HCT116 (cell line): ENCODE data around the gene HOPX. TPM values are rescaled to one million over a fixed set of nuclear protein-coding genes. Genes with fewer than 3 reads are reported as not detected.

Experiments used
- ATAC-seq: fragments of 200-7000 bp; cut with Tn5 transposase; 2 replicates; pipeline ENCODE4 v1.9.1; 2020; ENCODE audit warnings: mild to moderate bottlenecking, moderate library complexity
- BruUV-seq: library from RNA; stranded (reverse); fragments of 400-500 nt; replicated peaks from 2 replicates; lab custom pipeline; 2021; lab: Mats Ljungman, UMichigan
- CTCF ChIA-PET: fragments of 300-600 bp; sonication (Branson Sonifier 250); formaldehyde crosslinking; loops from one replicate; lab custom pipeline; 2021; ENCODE audit warnings: antibody characterized with exemption; lab: Charles Lee
- POLR2A ChIA-PET: fragments of 300-600, 350-600 bp; sonication (Branson Sonifier 250); formaldehyde crosslinking; loops from one replicate; lab custom pipeline; 2021; ENCODE audit warnings: antibody characterized with exemption; lab: Charles Lee
- RAD21 ChIA-PET, 2 experiments: fragments of 300-600 bp; sonication (Branson Sonifier 250); formaldehyde crosslinking; loops; one replicate each; lab custom pipeline; 2023; ENCODE audit warnings: low total read pairs in 2 of 2; ENCODE audit not compliant: uncharacterized antibody in 2 of 2, unreplicated experiment in 2 of 2, low non-redundant PET in 1 of 2; lab: Charles Lee
- DNase-seq: peaks from one replicate; pipeline ENCODE4 v3.0.0-alpha.2; 2010; ENCODE audit warnings: low read depth, low spot score
- H2AFZ ChIP-seq: fragments of 200-600 bp; shearing (Covaris generic), sonication (generic); 2 replicates; pipeline ENCODE4 v1.6.1; 2017; ENCODE audit warnings: low read depth, mixed run types, mixed read lengths, antibody characterized with exemption, low read length; ENCODE audit not compliant: poor library complexity, severe bottlenecking
- H3K27ac ChIP-seq: 2 replicates; pipeline ENCODE4 v1.5.1; 2012; ENCODE audit warnings: low read depth, low read length
- H3K27me3 ChIP-seq: fragments of 200-600 bp; sonication (generic); 2 replicates; pipeline ENCODE4 v1.6.1; 2016; ENCODE audit warnings: mixed run types, low read length, mixed read lengths; ENCODE audit not compliant: insufficient read depth
- H3K36me3 ChIP-seq, 2 experiments: fragments of 200-500 bp in 1 of 2; fragments of 200-600 bp in 1 of 2; sonication (Bioruptor generic) in 1 of 2; sonication (generic) in 1 of 2; 2 replicates each; pipeline versions ENCODE4 v1.5.1 to v1.6.1; 2014 to 2016; ENCODE audit warnings: low read length in 2 of 2, inconsistent platforms in 1 of 2, mixed read lengths in 1 of 2, mixed run types in 1 of 2; ENCODE audit not compliant: insufficient read depth in 2 of 2, control insufficient read depth in 1 of 2
- H3K4me1 ChIP-seq, 2 experiments: fragments of 200-600 bp in 1 of 2; sonication (generic) in 1 of 2; 2 replicates each; pipeline versions ENCODE4 v1.5.1 to v1.6.1; 2012 to 2017; ENCODE audit warnings: low read length in 2 of 2, inconsistent platforms in 1 of 2, mild to moderate bottlenecking in 1 of 2, mixed read lengths in 1 of 2, mixed run types in 1 of 2, moderate library complexity in 1 of 2; ENCODE audit not compliant: insufficient read depth in 2 of 2, control insufficient read depth in 1 of 2
- H3K4me2 ChIP-seq: fragments of 200-600 bp; sonication (generic); 2 replicates; pipeline ENCODE4 v1.6.1; 2017; ENCODE audit warnings: mixed run types, low read length, mixed read lengths
- H3K4me3 ChIP-seq, 2 experiments: fragments of 200-600 bp in 1 of 2; sonication (generic) in 1 of 2; replicated peaks in 1 of 2; 2 replicates each; pipeline ENCODE4 v1.5.1; 2011 to 2016; ENCODE audit warnings: low read length in 2 of 2, control low read depth in 1 of 2, low read depth in 1 of 2, mild to moderate bottlenecking in 1 of 2, mixed read lengths in 1 of 2, mixed run types in 1 of 2
- H3K79me2 ChIP-seq: fragments of 200-600 bp; sonication (generic); 2 replicates; pipeline ENCODE4 v1.6.1; 2017; ENCODE audit warnings: mild to moderate bottlenecking, mixed run types, low read length, moderate library complexity, mixed read lengths; ENCODE audit not compliant: insufficient read depth
- H3K9ac ChIP-seq: fragments of 200-600 bp; sonication (generic); 2 replicates; pipeline ENCODE4 v1.6.1; 2016; ENCODE audit warnings: low read length, mixed read lengths
- H3K9me2 ChIP-seq: fragments of 200-600 bp; sonication (generic), shearing (Covaris generic); 2 replicates; pipeline ENCODE4 v1.6.1; 2017; ENCODE audit warnings: mixed run types, mild to moderate bottlenecking, moderate library complexity; ENCODE audit not compliant: insufficient read depth
- H3K9me3 ChIP-seq, 2 experiments: fragments of 200-500 bp in 1 of 2; fragments of 200-600 bp in 1 of 2; sonication (Bioruptor generic) in 1 of 2; sonication (generic) in 1 of 2; 2 replicates each; pipeline ENCODE4 v1.6.1; 2014 to 2017; ENCODE audit warnings: low read length in 2 of 2, mixed read lengths in 2 of 2, inconsistent platforms in 1 of 2, low read depth in 1 of 2, mild to moderate bottlenecking in 1 of 2, mixed run types in 1 of 2, moderate library complexity in 1 of 2; ENCODE audit not compliant: control insufficient read depth in 1 of 2, insufficient read depth in 1 of 2
- H4K20me1 ChIP-seq: fragments of 200-600 bp; sonication (generic), shearing (Covaris generic); 2 replicates; pipeline ENCODE4 v1.6.1; 2017; ENCODE audit warnings: mixed run types, mild to moderate bottlenecking, moderate library complexity; ENCODE audit not compliant: insufficient read depth
- CBX3 ChIP-seq: IDR thresholded peaks from 2 replicates; pipeline ENCODE4 v1.6.1; 2012; ENCODE audit warnings: low read depth
- EGR1 ChIP-seq: IDR thresholded peaks from 2 replicates; pipeline ENCODE4 v1.6.1; 2012; ENCODE audit warnings: low read depth
- ELF1 ChIP-seq: IDR thresholded peaks from 2 replicates; pipeline ENCODE4 v1.6.1; 2012; ENCODE audit warnings: low read depth, borderline replicate concordance
- EZH2 ChIP-seq: fragments of 200-600 bp; sonication (generic); IDR thresholded peaks from 2 replicates; pipeline ENCODE4 v1.6.1; 2017; ENCODE audit warnings: antibody characterized with exemption, mixed run types
- JUND ChIP-seq: IDR thresholded peaks from 2 replicates; pipeline ENCODE4 v1.6.1; 2012
- RAD21 ChIP-seq: IDR thresholded peaks from 2 replicates; pipeline ENCODE4 v1.6.1; 2012; ENCODE audit warnings: low read depth, mild to moderate bottlenecking
- REST ChIP-seq: IDR thresholded peaks from 2 replicates; pipeline ENCODE4 v1.6.1; 2012; ENCODE audit warnings: low read depth
- SIN3A ChIP-seq: IDR thresholded peaks from 2 replicates; pipeline ENCODE4 v1.6.1; 2012; ENCODE audit warnings: low read depth
- TCF7L2 ChIP-seq: IDR thresholded peaks from 2 replicates; pipeline ENCODE4 v1.7.0; 2011; ENCODE audit warnings: borderline replicate concordance, inconsistent platforms; ENCODE audit not compliant: insufficient read depth, insufficient read length; ENCODE audit errors: extremely low read depth
- intact Hi-C: fragments of 100-400 bp; cut with micrococcal nuclease; formaldehyde crosslinking; loops from 2 replicates; pipeline ENCODE4 v1.10.0; 2022
- total RNA-seq: library from RNA; stranded (reverse); gene quantifications from one replicate; pipeline ENCODE4 v1.2.1, GENCODE V29; 2021; ENCODE audit not compliant: unreplicated experiment
- TF ChIP-seq, protein P1 (sequence below), 3 experiments: fragments of 200-600 bp in 1 of 3; sonication (generic) in 1 of 3; IDR thresholded peaks in 2 of 3; conservative IDR thresholded peaks in 1 of 3; 2 replicates each; pipeline ENCODE4 v1.5.1; 2012 to 2017; ENCODE audit warnings: low read depth in 2 of 3, low read length in 2 of 3, antibody characterized with exemption in 1 of 3, borderline replicate concordance in 1 of 3, control low read depth in 1 of 3, mild to moderate bottlenecking in 1 of 3, mixed read lengths in 1 of 3, mixed run types in 1 of 3, moderate library complexity in 1 of 3; ENCODE audit not compliant: insufficient read depth in 1 of 3
- TF ChIP-seq, protein P2 (sequence below): IDR thresholded peaks from 2 replicates; pipeline ENCODE4 v1.6.1; 2012
- TF ChIP-seq, protein P3 (sequence below): IDR thresholded peaks from 2 replicates; pipeline ENCODE4 v1.6.1; 2012

The HOPX gene
- total RNA-seq, 1 experiment from 2014 or later = 0.42 TPM

- DNase-seq = no peak
- ChIA-PET POLR2A (interaction anchor here (0.7 kb wide), 1 partner anchor 22 kb away, joined by 3 read pairs; no protein-coding TSS in a partner anchor), CTCF (interaction anchor here (0.8 to 1.0 kb wide), 3 partner anchors 21 to 181 kb away, joined by 3 to 4 read pairs (median 4); no protein-coding TSS in a partner anchor), RAD21 (interaction anchor here in 1 of 2 experiments (0.5 kb wide), 1 partner anchor 23 kb away, joined by 4 read pairs; no protein-coding TSS in a partner anchor)
- Histone ChIP-seq H3K4me1 (peaks cover 7 to 11% of the 10 kb centered on the region in 2 experiments; a peak in 2 of 4 replicates), H3K9me3 (no peaks in the 10 kb centered on the region), H3K9ac (no peak overlapping the region), H3K27me3 (no peaks in the 10 kb centered on the region), H3K79me2 (no peaks in the 10 kb centered on the region), H3K27ac (no peak overlapping the region), H3K36me3 (no peaks in the 10 kb centered on the region), H3K4me2 (peak overlapping the region; percentile 15; the same call in 1 of the 2 replicates), H3K4me3 (no peak overlapping the region), H4K20me1 (no peaks in the 10 kb centered on the region), H3K9me2 (no peaks in the 10 kb centered on the region), H2AFZ (peak overlapping the region; percentile 47)
- TF ChIP-seq CBX3 = no peak
- TF ChIP-seq, protein P1, sequence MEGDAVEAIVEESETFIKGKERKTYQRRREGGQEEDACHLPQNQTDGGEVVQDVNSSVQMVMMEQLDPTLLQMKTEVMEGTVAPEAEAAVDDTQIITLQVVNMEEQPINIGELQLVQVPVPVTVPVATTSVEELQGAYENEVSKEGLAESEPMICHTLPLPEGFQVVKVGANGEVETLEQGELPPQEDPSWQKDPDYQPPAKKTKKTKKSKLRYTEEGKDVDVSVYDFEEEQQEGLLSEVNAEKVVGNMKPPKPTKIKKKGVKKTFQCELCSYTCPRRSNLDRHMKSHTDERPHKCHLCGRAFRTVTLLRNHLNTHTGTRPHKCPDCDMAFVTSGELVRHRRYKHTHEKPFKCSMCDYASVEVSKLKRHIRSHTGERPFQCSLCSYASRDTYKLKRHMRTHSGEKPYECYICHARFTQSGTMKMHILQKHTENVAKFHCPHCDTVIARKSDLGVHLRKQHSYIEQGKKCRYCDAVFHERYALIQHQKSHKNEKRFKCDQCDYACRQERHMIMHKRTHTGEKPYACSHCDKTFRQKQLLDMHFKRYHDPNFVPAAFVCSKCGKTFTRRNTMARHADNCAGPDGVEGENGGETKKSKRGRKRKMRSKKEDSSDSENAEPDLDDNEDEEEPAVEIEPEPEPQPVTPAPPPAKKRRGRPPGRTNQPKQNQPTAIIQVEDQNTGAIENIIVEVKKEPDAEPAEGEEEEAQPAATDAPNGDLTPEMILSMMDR (IDR thresholded peaks at IDR 0.05 in 2 of 3, conservative IDR thresholded peaks at IDR 0.05 in 1 of 3; ENCODE audit: borderline replicate concordance in 1 of 3, insufficient read depth in 1 of 3, low read depth in 2 of 3, low read length in 2 of 3) = peak in 1 of 3 experiments; percentile 21; a peak in 1 of 6 replicates
- peak; percentile 71 for ATAC-seq
- intact Hi-C loops = no loop called here
- BruUV-seq = no TSS peak
Measured at GRCh38 chr4:56619160-56619559, 61.9 kb downstream of the HOPX start.

DNA sequence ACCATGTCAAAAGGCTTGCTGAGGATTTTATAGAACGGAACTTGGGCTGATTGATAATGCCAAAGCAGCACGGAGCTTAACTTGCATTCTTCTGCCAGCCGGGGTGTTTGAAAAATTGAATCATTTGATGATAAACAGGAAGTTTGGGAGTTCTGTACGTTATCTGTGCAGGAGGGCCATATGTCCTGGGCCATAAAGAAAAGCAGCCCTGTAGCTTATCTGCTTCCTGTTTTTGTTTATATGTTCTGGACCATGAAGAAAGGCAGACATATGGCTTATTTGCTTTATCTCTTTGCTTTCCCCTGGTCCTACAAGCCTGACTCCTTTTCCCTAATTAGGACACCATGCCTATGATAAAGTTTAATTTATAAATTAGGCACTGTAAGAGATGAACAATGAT is 62.4 kb downstream of the HOPX start:
- no TSS peak for BruUV-seq
- Histone ChIP-seq H3K4me3 (no peak overlapping the region), H3K9ac (no peak overlapping the region), H3K27me3 (no peaks in the 10 kb centered on the region), H2AFZ (peak overlapping the region; percentile 47), H3K9me3 (no peaks in the 10 kb centered on the region), H3K36me3 (no peaks in the 10 kb centered on the region), H3K4me1 (peaks cover 7 to 15% of the 10 kb centered on the region in 2 experiments; a peak in 3 of 4 replicates), H4K20me1 (no peaks in the 10 kb centered on the region), H3K9me2 (no peaks in the 10 kb centered on the region), H3K79me2 (no peaks in the 10 kb centered on the region), H3K4me2 (no peak overlapping the region), H3K27ac (no peak overlapping the region)
- ChIA-PET RAD21 (interaction anchor here in 1 of 2 experiments (0.5 kb wide), 1 partner anchor 23 kb away, joined by 4 read pairs; no protein-coding TSS in a partner anchor), CTCF (interaction anchor here (0.8 to 1.0 kb wide), 3 partner anchors 22 to 181 kb away, joined by 3 to 4 read pairs (median 4); no protein-coding TSS in a partner anchor), POLR2A (interaction anchor here (0.7 kb wide), 1 partner anchor 22 kb away, joined by 3 read pairs; no protein-coding TSS in a partner anchor)
- intact Hi-C loops = no loop called here
- no peak for DNase-seq
- ATAC-seq = no peak
- TF ChIP-seq SIN3A = no peak
- TF ChIP-seq REST = no peak
- no peak for TF ChIP-seq EGR1
- TF ChIP-seq EZH2 = no peak
- TF ChIP-seq TCF7L2 = no peak
- TF ChIP-seq, protein P2, sequence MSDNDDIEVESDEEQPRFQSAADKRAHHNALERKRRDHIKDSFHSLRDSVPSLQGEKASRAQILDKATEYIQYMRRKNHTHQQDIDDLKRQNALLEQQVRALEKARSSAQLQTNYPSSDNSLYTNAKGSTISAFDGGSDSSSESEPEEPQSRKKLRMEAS = no peak
- TF ChIP-seq CBX3 = no peak
- TF ChIP-seq, protein P3, sequence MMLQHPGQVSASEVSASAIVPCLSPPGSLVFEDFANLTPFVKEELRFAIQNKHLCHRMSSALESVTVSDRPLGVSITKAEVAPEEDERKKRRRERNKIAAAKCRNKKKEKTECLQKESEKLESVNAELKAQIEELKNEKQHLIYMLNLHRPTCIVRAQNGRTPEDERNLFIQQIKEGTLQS = no peak
- TF ChIP-seq JUND = no peak
- TF ChIP-seq RAD21 = no peak
- TF ChIP-seq ELF1 = no peak
